ENCODE data around the gene FLCN.

DNA sequence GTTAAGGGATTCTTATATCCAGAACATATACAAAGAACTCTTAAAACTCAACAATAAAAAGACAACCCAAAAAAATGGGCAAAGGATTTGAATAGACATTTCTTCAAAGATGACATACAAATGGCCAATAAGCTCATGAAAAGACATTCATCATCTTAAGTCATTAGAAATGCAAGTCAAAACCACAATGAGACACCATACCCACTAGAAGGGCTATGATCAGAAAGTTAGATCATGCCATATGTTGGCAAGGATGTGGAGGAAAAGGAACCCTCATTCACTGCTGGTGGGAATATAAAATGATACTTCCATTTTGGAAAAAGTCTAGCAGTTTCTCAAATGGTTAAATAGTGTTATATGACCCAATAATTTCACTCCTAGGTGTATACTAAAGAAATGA lies 40.2 kb downstream of the FLCN start:
- TF ChIP-seq, protein P1, sequence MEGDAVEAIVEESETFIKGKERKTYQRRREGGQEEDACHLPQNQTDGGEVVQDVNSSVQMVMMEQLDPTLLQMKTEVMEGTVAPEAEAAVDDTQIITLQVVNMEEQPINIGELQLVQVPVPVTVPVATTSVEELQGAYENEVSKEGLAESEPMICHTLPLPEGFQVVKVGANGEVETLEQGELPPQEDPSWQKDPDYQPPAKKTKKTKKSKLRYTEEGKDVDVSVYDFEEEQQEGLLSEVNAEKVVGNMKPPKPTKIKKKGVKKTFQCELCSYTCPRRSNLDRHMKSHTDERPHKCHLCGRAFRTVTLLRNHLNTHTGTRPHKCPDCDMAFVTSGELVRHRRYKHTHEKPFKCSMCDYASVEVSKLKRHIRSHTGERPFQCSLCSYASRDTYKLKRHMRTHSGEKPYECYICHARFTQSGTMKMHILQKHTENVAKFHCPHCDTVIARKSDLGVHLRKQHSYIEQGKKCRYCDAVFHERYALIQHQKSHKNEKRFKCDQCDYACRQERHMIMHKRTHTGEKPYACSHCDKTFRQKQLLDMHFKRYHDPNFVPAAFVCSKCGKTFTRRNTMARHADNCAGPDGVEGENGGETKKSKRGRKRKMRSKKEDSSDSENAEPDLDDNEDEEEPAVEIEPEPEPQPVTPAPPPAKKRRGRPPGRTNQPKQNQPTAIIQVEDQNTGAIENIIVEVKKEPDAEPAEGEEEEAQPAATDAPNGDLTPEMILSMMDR (IDR thresholded peaks at IDR 0.05) = no peak
- no peak for TF ChIP-seq POLR2A (IDR thresholded peaks at IDR 0.05)

All from testis (tissue), 2 donors.